Colonic mucosa (tissue), 4 donors: ENCODE data around the gene SIPA1. TPM values are rescaled to one million over a fixed set of nuclear protein-coding genes. Genes with fewer than 3 reads are reported as not detected.
A peak's percentile ranks its signal among the peaks of the same experiment; 100 is the strongest.

Source experiments
- DNase-seq: peaks from one replicate; pipeline ENCODE4 v3.0.0-alpha.2; 2020
- H3K27ac ChIP-seq: fragments of 200-600 bp; one replicate; pipeline ENCODE4 v1.8.0; 2021
- H3K27me3 ChIP-seq: fragments of 200-600 bp; one replicate; pipeline ENCODE4 v1.8.0; 2021
- H3K36me3 ChIP-seq: fragments of 200-600 bp; one replicate; pipeline ENCODE4 v1.8.0; 2021
- H3K4me1 ChIP-seq: fragments of 200-600 bp; one replicate; pipeline ENCODE4 v1.8.0; 2021; ENCODE audit warnings: mild to moderate bottlenecking
- H3K4me3 ChIP-seq: fragments of 200-600 bp; one replicate; pipeline ENCODE4 v1.8.0; 2021
- H3K9ac ChIP-seq, 2 donors: one replicate each; pipeline ENCODE4 v1.7.0; 2013; ENCODE audit warnings: control low read depth in 2 of 2, low read depth in 2 of 2, low read length in 2 of 2
- H3K9me3 ChIP-seq: fragments of 200-600 bp; one replicate; pipeline ENCODE4 v1.8.0; 2021
- intact Hi-C: fragments of 100-400 bp; cut with DNase I; formaldehyde crosslinking; loops from one replicate; pipeline ENCODE4 v1.14.1; 2022
- total RNA-seq, 2 donors: library from RNA; stranded (reverse); fragmentation: NEBNext Ultra II Directional in 1 of 2; extraction: Animal tissue kit (Norgen Biotek cat#: 25700) in 1 of 2; gene quantifications; one replicate each; pipeline ENCODE4 v1.2.1, GENCODE V29; 2021
- TF ChIP-seq, protein P1 (sequence below): fragments of 200-600 bp; IDR thresholded peaks from one replicate; pipeline ENCODE4 v1.8.0; 2022; ENCODE audit warnings: antibody characterized with exemption, mild to moderate bottlenecking
- donor health status: healthy.
- donor health status: DM: no; HTN: no; CAD: no.
- donor health status: DM: no; HTN: no; CAD: no.

The SIPA1 gene
- total RNA-seq, 2 donors from 2014 or later: 21.0 to 33.0 TPM

DNA sequence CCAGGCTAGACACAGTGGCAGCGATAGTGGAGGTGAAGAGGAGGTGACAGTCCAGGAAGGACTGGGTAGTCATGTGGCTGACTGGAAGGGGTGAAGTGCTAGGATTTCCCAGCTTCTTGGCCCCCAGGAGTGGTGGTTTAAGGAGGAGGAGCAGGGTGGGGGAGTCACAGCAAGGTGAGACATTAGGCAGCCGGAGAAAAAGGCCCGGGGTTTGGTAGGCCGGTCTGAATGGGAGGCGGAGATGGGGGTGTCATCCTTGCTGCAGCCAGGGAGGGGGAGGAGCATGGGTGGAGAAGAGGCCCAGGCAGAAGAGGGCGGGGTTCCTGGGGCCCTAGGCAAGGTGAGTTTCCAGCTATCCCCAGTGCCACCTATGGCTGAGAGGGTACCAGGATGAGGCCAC lies 6.1 kb downstream of the SIPA1 start:
- Histone ChIP-seq H3K27ac (no peak overlapping the region), H3K4me1 (no peaks in the 10 kb centered on the region), H3K27me3 (no peaks in the 10 kb centered on the region), H3K4me3 (no peak overlapping the region), H3K9ac (no peak overlapping the region), H3K9me3 (no peaks in the 10 kb centered on the region), H3K36me3 (no peaks in the 10 kb centered on the region)
- no peak for DNase-seq
- intact Hi-C loops: no loop called here
- TF ChIP-seq, protein P1, sequence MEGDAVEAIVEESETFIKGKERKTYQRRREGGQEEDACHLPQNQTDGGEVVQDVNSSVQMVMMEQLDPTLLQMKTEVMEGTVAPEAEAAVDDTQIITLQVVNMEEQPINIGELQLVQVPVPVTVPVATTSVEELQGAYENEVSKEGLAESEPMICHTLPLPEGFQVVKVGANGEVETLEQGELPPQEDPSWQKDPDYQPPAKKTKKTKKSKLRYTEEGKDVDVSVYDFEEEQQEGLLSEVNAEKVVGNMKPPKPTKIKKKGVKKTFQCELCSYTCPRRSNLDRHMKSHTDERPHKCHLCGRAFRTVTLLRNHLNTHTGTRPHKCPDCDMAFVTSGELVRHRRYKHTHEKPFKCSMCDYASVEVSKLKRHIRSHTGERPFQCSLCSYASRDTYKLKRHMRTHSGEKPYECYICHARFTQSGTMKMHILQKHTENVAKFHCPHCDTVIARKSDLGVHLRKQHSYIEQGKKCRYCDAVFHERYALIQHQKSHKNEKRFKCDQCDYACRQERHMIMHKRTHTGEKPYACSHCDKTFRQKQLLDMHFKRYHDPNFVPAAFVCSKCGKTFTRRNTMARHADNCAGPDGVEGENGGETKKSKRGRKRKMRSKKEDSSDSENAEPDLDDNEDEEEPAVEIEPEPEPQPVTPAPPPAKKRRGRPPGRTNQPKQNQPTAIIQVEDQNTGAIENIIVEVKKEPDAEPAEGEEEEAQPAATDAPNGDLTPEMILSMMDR: no peak

DNA sequence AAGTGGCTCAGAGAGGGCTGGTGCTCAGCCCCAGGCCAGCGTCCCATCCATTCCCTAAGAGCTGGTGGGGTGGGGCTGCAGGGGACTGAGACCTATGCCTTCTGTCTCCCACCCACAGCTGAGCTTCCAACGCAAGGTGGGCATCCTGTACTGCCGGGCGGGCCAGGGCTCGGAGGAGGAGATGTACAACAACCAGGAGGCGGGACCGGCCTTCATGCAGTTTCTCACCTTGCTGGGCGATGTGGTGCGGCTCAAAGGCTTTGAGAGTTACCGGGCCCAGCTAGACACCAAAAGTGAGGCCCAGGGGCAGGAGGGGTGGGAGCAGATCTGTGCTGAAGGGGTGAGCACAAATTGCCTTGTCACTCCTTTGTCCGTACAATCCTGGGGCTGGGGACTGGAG lies 6.9 kb downstream of the SIPA1 start:
- Histone ChIP-seq H3K9me3 (no peaks in the 10 kb centered on the region), H3K36me3 (no peaks in the 10 kb centered on the region), H3K27me3 (no peaks in the 10 kb centered on the region), H3K27ac (no peak overlapping the region), H3K4me3 (no peak overlapping the region), H3K4me1 (no peaks in the 10 kb centered on the region), H3K9ac (no peak overlapping the region)
- DNase-seq: no peak
- TF ChIP-seq, protein P1: no peak
- intact Hi-C loops: no loop called here

DNA sequence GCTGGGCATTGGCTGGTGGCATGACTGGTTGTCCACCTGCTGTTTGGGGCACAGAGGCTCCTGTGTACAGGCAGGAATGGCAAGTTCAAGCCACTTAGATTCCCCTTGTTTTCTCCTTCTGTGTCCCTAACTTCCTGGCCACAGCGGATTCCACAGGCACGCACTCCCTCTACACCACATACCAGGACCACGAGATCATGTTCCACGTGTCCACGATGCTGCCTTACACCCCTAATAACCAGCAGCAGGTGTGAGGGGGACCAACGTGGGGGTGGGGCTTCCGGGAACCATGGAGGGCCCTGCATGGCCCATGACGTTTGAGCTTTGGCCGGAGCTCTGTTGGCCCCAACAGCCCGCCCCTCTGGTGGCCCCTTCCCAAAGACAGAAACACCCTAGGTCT lies 7.8 kb downstream of the SIPA1 start:
- Histone ChIP-seq H3K36me3 (no peaks in the 10 kb centered on the region), H3K27me3 (no peaks in the 10 kb centered on the region), H3K4me3 (no peak overlapping the region), H3K9me3 (no peaks in the 10 kb centered on the region), H3K4me1 (no peaks in the 10 kb centered on the region), H3K9ac (no peak overlapping the region), H3K27ac (no peak overlapping the region)
- DNase-seq: no peak
- TF ChIP-seq, protein P1: no peak
- intact Hi-C loops: no loop called here

DNA sequence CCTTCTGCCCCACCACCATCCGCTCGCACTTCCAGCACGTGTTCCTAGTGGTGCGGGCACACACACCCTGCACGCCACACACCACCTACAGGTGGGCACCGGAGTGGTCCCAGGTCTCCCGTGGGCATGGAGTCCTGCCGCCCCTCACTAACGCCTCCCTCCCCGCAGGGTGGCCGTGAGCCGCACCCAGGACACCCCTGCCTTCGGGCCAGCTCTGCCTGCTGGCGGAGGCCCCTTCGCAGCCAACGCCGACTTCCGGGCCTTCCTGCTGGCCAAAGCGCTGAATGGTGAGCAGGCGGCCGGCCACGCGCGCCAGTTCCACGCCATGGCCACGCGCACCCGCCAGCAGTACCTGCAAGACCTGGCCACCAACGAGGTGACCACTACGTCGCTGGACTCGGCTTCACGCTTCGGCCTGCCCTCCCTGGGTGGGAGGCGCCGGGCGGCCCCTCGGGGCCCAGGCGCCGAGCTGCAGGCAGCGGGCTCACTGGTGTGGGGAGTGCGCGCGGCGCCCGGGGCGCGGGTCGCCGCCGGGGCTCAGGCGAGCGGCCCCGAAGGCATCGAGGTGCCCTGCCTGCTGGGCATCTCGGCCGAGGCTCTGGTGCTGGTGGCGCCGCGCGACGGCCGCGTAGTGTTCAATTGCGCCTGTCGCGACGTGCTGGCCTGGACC lies 8.5 kb downstream of the SIPA1 start:
- Histone ChIP-seq H3K27me3 (no peaks in the 10 kb centered on the region), H3K9me3 (no peaks in the 10 kb centered on the region), H3K4me1 (no peaks in the 10 kb centered on the region), H3K27ac (no peak overlapping the region), H3K9ac (no peak overlapping the region), H3K4me3 (peak overlapping the region; percentile 58), H3K36me3 (no peaks in the 10 kb centered on the region)
- TF ChIP-seq, protein P1: no peak
- intact Hi-C loops: no loop called here
- no peak for DNase-seq

DNA sequence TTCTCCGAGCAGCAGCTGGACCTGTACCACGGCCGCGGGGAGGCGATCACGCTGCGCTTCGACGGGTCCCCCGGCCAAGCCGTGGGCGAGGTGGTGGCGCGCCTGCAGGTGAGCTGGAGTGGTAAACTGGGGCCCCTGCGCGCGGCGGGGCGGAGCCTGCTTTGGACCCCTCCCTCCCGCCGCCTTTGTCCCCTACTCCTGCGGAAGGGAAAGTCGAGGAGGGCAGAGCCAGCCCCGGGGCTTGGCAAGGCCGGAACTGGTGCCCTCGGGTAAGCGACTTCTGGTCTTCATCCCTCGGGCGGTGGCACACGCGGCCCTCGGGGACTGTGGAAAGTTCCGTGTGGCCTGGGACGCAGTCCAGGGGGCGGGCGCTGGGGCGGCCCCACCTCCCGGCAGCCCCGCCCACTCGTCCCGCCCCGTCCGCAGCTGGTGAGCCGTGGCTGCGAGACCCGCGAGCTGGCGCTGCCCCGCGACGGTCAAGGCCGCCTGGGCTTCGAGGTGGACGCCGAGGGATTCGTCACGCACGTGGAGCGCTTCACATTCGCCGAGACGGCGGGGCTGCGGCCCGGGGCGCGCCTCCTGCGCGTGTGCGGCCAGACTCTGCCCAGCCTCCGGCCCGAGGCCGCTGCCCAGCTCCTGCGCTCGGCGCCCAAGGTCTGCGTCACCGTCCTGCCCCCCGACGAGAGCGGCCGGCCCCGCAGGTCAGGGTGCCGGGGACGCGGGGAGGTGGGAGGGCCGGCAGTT lies 9.2 kb downstream of the SIPA1 start:
- peak; percentile 78 for DNase-seq
- Histone ChIP-seq H3K27ac (peak overlapping the region; percentile 40), H3K9ac (peak overlapping the region; percentile 40 to 44), H3K36me3 (no peaks in the 10 kb centered on the region), H3K27me3 (no peaks in the 10 kb centered on the region), H3K4me3 (peak overlapping the region; percentile 58), H3K4me1 (peaks cover 7% of the 10 kb centered on the region), H3K9me3 (no peaks in the 10 kb centered on the region)
- intact Hi-C loops: no loop called here
- TF ChIP-seq, protein P1: no peak
